ENCODE measurements around the gene EPC2.

The EPC2 gene

GRCh38 chr2:148719941-148720436, 75.4 kb downstream of the EPC2 start:
- DNase-seq (ENCODE audit: low spot score), result no peak
- in situ Hi-C loops (cut with MboI; ENCODE audit: low sequenced_read_pairs, unreplicated experiment), result no loop called here
- no peak for TF ChIP-seq CTCF (IDR thresholded peaks at IDR 0.05; ENCODE audit: borderline replicate concordance, control extremely low read depth, extremely low read depth, insufficient read depth, missing control alignments)

- no peak for DNase-seq (ENCODE audit: low spot score)
- no peak for TF ChIP-seq CTCF (IDR thresholded peaks at IDR 0.05; ENCODE audit: borderline replicate concordance, control extremely low read depth, extremely low read depth, insufficient read depth, missing control alignments)
- in situ Hi-C loops (cut with MboI; ENCODE audit: low sequenced_read_pairs, unreplicated experiment), result no loop called here
Observed at GRCh38 chr2:148720501-148721001, 76.0 kb downstream of the EPC2 start.

DNA sequence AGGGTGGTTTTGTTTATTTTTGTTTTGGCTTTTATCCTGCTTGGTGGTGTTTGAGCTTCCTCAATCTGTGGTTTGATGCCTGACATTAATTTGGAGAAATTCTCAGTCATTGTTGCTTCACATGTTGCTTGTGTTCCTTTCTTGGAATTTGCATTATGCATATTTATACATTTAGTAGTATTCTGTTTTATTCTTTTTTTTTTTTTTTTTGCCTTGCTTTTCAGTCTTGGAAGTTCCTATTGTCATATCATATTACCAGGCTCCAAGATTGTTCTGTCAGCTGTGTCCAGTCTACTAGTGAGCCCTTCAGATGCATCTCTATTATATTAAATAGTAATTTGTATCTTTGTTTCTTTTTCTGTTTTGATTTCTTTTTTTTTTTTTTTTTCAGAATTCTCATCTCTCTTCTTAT, 77.0 kb downstream of the EPC2 start:
- DNase-seq (ENCODE audit: low spot score), result no peak
- in situ Hi-C loops (cut with MboI; ENCODE audit: low sequenced_read_pairs, unreplicated experiment), result no loop called here

GRCh38 chr2:148721991-148722777, 77.6 kb downstream of the EPC2 start:
- no peak for DNase-seq (ENCODE audit: low spot score)
- in situ Hi-C loops (cut with MboI; ENCODE audit: low sequenced_read_pairs, unreplicated experiment), result no loop called here
- TF ChIP-seq CTCF (IDR thresholded peaks at IDR 0.05; ENCODE audit: borderline replicate concordance, control extremely low read depth, extremely low read depth, insufficient read depth, missing control alignments), result no peak

More for the DNA sequence above, 77.0 kb downstream of the EPC2 start:
- no peak for TF ChIP-seq CTCF (IDR thresholded peaks at IDR 0.05; ENCODE audit: borderline replicate concordance, control extremely low read depth, extremely low read depth, insufficient read depth, missing control alignments)

DNA sequence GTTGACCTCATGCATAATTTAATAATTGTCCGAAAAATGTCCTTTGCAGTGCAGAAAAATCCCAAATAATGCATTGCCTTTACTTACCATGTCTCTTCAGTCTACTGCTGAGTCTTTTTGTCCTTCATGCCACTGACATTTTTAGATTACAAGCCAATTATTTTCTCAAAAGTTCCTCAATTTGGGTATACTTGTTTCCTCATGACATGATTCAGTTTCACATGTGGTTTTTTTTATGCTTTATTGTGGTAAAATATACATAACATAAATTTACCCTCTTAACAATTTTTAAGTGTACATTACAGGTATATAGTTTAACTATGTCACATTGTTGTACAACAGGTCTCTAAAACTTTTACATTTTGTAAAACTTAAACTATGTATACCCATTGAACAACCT, 81.0 kb downstream of the EPC2 start:
- in situ Hi-C loops (cut with MboI; ENCODE audit: low sequenced_read_pairs, unreplicated experiment), result no loop called here
- TF ChIP-seq CTCF (IDR thresholded peaks at IDR 0.05; ENCODE audit: borderline replicate concordance, control extremely low read depth, extremely low read depth, insufficient read depth, missing control alignments), result no peak
- DNase-seq (ENCODE audit: low spot score), result no peak

GRCh38 chr2:148726228-148726627, 81.7 kb downstream of the EPC2 start:
- no peak for DNase-seq (ENCODE audit: low spot score)
- no peak for TF ChIP-seq CTCF (IDR thresholded peaks at IDR 0.05; ENCODE audit: borderline replicate concordance, control extremely low read depth, extremely low read depth, insufficient read depth, missing control alignments)
- in situ Hi-C loops (cut with MboI; ENCODE audit: low sequenced_read_pairs, unreplicated experiment), result no loop called here

All from GM13976 (cell line).